Activated T-cell treated with anti-CD3 and anti-CD28 coated beads for 24 hours (primary cell): Measurements from ENCODE around the gene WNT6.
"Not testable (repeated sequence)": the region's sequence is repeated elsewhere in the genome, so short reads cannot be mapped to it uniquely, and the experiment has no call there.

Experiments used
- DNase-seq: peaks from one replicate; pipeline ENCODE4 v3.0.0-alpha.2; 2020; ENCODE audit warnings: low read depth

Gene WNT6

GRCh38 chr2:218830526-218831306, 28.9 kb upstream of the WNT6 start:
- no peak for DNase-seq

DNA sequence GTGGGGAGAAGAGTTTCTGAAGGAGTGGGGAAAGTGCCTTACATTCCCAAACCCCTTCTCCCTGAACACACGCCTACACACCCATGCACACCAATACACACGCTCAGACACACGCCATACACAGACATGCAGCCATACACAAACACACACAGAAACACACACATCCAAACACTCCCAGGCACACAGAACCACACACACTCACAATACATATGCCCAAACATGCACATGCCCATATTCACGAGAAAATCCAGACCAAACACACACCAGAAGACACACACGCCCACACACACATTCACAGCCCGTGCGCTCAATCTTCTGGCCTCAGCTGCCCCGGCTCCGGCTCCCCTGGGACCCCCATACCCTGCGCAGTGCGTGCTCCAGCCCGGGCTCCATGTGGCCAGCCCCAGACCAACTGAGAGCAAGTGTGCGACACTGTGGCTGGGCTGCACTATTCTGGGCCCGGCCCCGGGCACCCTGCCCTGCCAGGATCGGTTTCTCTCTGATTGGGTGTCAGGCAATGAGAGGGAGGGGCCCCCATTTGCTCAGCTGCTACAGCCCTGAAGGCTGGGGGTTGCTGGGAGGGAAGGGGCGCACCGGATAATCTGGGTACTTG, 28.1 kb upstream of the WNT6 start, which contains the start of gene PRKAG3:
Gene PRKAG3 (minus strand): TSS at position 426 of the 613 bp plus-strand sequence.
- no peak for DNase-seq

- DNase-seq = no peak
Measured at GRCh38 chr2:218832081-218832480, 27.5 kb upstream of the WNT6 start.

DNA sequence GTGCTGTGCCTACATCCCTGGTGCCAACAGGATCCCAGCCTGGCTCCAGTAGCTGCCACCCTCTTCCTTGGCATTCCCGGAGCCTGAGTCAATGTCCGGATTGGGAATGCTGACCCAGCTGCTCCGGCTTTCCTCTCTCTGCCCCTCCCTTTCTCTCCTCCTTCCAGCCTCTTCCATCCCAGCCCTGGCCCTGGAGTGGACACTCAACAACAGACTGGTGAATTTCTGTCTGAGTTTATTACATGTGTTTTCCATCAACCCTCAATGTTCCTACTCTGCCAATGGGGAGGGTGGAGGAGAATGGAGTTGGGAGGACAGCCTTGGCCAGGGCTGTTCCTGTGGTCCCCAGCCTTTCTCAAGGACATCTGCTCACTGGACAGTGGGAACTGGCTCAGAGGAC, 27.1 kb upstream of the WNT6 start:
- no peak for DNase-seq

GRCh38 chr2:218833023-218833609, 26.5 kb upstream of the WNT6 start:
- DNase-seq = no peak

- DNase-seq = no peak
Measured at GRCh38 chr2:218834685-218835084, 24.9 kb upstream of the WNT6 start.

GRCh38 chr2:218837495-218837894, 22.1 kb upstream of the WNT6 start:
- no peak for DNase-seq

GRCh38 chr2:218839430-218839829, 20.2 kb upstream of the WNT6 start:
- DNase-seq = no peak

GRCh38 chr2:218839888-218840287, 19.7 kb upstream of the WNT6 start:
- DNase-seq = no peak

DNA sequence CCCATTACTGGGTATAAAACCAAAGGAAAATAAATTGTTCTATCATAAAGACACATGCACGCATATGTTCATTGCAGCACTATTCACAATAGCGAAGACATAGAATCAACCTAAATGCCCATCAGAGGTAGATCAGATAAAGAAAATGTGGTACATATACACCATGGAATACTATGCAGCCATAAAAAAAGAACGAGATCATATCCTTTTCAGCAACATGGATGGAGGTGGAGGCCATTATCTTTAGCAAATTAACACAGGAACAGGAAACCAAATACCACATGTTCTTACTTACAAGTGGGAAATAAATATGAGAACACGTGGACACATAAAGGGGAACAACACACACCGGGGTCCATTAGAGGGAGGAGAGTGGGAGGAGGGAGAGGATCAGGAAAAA, 15.3 kb upstream of the WNT6 start:
- not testable (repeated sequence) for DNase-seq

DNA sequence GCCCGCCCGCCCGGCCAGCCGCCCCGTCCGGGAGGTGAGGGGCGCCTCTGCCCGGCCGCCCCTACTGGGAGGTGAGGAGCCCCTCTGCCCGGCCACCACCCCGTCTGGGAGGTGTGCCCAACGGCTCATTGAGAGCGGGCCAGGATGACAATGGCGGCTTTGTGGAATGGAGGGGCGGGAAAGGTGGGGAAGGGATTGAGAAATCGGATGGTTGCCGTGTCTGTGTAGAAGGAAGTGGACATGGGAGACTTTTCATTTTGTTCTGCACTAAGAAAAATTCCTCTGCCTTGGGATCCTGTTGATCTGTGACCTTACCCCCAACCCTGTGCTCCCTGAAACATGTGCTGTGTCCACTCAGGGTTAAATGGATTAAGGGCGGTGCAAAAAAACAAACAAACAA, 12.6 kb upstream of the WNT6 start:
- DNase-seq = not testable (repeated sequence)

DNA sequence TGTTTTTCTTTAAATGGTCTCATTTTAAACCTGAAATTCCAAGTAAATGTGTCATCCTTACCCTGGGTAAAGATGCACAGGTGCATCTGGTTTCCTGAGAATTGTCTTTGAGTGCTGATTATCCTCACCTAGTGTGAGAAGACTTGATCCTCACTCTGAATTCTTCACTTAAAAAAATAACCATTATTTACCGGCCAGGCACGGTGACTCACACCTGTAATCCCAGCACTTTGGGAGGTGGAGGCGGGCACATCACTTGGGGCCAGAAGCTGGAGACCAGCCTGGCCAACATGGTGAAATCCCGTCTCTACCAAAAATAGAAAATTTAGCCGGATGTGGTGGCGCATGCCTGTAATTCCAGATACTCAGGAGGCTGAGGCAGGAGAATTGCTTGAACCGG, 9.9 kb upstream of the WNT6 start:
- DNase-seq = no peak

DNA sequence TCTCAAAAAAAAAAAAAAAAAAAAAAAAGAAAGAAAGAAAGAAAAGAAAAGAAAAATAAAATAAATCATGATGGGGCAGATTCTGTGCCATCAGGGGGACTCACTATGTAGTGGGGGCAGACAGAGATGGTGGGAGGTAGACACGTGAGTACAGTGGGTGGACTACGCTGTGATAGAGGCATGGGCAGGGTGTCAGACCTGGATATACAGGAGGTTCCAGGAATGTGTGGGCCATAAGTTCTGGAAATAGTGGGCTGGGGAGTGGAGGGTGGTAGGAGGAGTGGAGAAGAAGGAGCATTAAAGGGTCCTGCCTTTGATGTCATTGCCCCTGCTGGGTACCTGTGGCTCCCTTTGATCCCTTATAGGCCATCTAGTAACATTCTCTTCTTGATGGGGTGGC, 8.8 kb upstream of the WNT6 start:
- DNase-seq = no peak

GRCh38 chr2:218851286-218851685, 8.3 kb upstream of the WNT6 start:
- DNase-seq = no peak

DNA sequence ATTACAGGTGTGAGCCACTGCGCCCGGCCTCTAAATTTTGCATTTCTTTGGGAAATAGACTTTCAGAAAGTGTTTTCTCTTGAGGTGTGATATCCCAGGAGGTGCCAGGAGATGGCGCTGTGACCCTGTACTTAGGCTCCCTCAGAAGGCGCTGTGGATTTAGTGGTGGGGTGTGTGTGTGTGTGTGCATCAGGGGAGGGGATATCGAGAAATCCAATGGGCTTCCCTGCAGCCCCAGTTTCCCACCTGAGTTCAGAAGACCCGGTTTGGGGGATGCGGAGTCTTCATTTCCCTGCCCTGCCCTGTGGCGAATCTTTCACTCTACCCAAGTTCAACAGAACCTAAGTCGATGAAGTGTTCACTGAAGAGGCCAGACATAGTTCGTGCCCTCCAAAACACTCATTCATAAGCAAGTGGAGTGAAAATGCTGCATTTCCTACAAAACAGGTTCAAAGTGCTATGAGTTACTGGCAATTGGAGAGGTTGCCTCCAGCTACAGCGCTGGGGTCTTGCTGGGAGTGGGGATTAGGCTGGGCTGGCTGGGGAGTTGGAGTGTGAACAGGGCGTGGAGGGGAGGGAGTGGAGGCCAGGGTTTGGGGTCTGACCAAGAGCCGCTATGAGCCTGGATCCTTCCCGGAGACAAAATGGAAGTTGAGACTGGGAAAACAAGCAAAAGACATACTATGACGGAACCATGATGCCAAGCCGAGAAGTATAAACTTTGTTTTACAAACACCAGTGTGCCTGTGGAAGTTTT, 6.5 kb upstream of the WNT6 start:
- peak; percentile 50 for DNase-seq

- DNase-seq = no peak
Measured at GRCh38 chr2:218853766-218854165, 5.8 kb upstream of the WNT6 start.

- DNase-seq = no peak
Measured at GRCh38 chr2:218854860-218855259, 4.7 kb upstream of the WNT6 start.

DNA sequence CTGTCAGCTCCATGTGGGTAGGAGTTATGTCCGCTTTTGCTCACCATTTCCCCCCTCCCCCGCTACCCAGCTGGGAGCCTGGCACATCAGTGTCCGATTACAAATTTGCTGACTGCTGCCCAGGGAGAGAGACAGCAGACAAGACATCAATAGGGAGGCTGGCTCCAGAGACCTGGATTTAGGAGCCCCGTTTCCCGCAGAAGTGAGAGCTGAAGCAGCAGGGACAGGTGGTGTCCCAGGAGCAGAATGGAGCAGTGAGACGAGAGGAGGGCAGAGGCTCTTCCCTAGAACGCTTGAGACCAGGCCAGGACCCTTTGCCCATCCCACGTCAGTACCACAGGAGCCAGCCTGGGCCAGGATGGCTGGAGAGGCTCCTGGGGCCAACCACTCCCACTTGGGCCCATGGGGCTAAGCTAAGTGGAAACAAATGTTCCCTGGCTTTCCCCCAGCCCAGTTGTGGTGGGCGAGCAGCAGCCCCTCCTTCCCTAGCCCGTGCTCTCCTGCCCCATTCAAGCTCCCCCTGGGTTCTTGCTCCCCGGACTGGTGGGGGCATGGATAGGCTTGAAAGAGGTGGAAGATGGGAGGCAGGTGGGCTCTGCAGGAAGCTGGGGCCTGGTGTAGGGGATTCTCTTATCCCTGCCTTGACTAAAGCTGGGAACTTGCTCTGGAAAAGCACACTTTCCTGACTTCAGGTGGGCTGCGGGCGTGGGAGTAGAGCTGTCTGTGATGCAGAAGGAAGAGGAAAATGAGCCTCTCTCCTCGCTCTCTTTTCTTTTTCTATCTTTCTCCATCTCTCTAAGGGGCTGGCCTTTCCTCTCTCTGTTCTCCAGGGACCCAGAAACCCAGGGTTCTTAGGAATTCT, 4.1 kb upstream of the WNT6 start:
- no peak for DNase-seq

- DNase-seq = no peak
Measured at GRCh38 chr2:218856167-218856895, 3.3 kb upstream of the WNT6 start.

- no peak for DNase-seq
Measured at GRCh38 chr2:218856896-218857243, 2.7 kb upstream of the WNT6 start.
